Measurements from ENCODE around the gene CPED1. TPM values are rescaled to one million over a fixed set of nuclear protein-coding genes. Genes with fewer than 3 reads are reported as not detected.

CPED1 gene
- total and polyA plus RNA-seq, 2 experiments from 2014 or later = 0.17 to 0.47 TPM

- TF ChIP-seq ZNF462 (CRISPR knock-in tag; IDR thresholded peaks at IDR 0.05) = no peak
- TF ChIP-seq, protein P1, sequence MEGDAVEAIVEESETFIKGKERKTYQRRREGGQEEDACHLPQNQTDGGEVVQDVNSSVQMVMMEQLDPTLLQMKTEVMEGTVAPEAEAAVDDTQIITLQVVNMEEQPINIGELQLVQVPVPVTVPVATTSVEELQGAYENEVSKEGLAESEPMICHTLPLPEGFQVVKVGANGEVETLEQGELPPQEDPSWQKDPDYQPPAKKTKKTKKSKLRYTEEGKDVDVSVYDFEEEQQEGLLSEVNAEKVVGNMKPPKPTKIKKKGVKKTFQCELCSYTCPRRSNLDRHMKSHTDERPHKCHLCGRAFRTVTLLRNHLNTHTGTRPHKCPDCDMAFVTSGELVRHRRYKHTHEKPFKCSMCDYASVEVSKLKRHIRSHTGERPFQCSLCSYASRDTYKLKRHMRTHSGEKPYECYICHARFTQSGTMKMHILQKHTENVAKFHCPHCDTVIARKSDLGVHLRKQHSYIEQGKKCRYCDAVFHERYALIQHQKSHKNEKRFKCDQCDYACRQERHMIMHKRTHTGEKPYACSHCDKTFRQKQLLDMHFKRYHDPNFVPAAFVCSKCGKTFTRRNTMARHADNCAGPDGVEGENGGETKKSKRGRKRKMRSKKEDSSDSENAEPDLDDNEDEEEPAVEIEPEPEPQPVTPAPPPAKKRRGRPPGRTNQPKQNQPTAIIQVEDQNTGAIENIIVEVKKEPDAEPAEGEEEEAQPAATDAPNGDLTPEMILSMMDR (conservative IDR thresholded peaks at IDR 0.05; ENCODE audit: low read depth in 2 of 2) = no peak
These were observed 2.6 kb downstream of the CPED1 start (continued) for GRCh38 chr7:120991161-120991560.

- Histone ChIP-seq H3F3A (replicated peaks; ENCODE audit: low read depth) (no peaks in the 10 kb centered on the region), H3K27me3 (ENCODE audit: insufficient read depth) (peaks cover 18% of the 10 kb centered on the region), H4K20me1 (replicated peaks; ENCODE audit: insufficient read depth) (no peaks in the 10 kb centered on the region), H3K9me2 (ENCODE audit: insufficient read depth) (no peaks in the 10 kb centered on the region), H3K79me2 (replicated peaks; ENCODE audit: insufficient read depth) (no peaks in the 10 kb centered on the region), H3K27ac (ENCODE audit: low read depth) (no peak overlapping the region), H3K4me3 (no peak overlapping the region), H3K36me3 (ENCODE audit: insufficient read depth) (no peaks in the 10 kb centered on the region), H3K4me2 (no peak overlapping the region), H3K4me1 (ENCODE audit: insufficient read depth) (peaks cover 6% of the 10 kb centered on the region), H2AFZ (no peak overlapping the region)
- H3K27ac Mint-ChIP-seq = no peak overlapping the region
- peaks cover 5% of the 10 kb centered on the region; the same call in 2 of the 3 replicates for H3K4me1 Mint-ChIP-seq
- DNase-seq (ENCODE audit: low spot score) (no peak), ATAC-seq (no peak)
- H3K36me3 Mint-ChIP-seq (ENCODE audit: low read depth) = no peaks in the 10 kb centered on the region
- H3K9me3 Mint-ChIP-seq = no peaks in the 10 kb centered on the region
- H3K4me3 Mint-ChIP-seq = no peak overlapping the region
- H3K27me3 Mint-ChIP-seq (ENCODE audit: insufficient read depth, low read depth, poor library complexity) = peaks cover 15% of the 10 kb centered on the region
- no peak for TF ChIP-seq JUNB (IDR thresholded peaks at IDR 0.05; ENCODE audit: unreplicated experiment)
- TF ChIP-seq POLR2AphosphoS5 (IDR thresholded peaks at IDR 0.05; ENCODE audit: low read depth) = no peak
- no peak for TF ChIP-seq CREB1 (CRISPR knock-in tag; IDR thresholded peaks at IDR 0.05; ENCODE audit: low read depth)
- TF ChIP-seq, protein P1 (conservative IDR thresholded peaks at IDR 0.05; ENCODE audit: low read depth in 2 of 2) = no peak
- no peak for TF ChIP-seq ZNF462 (CRISPR knock-in tag; IDR thresholded peaks at IDR 0.05)
These were observed 3.1 kb downstream of the CPED1 start for GRCh38 chr7:120991581-120991980.

Data from GM23338 (cell line).